HCT116 (cell line): Measurements from ENCODE around the gene TGFBR3. TPM values are rescaled to one million over a fixed set of nuclear protein-coding genes. Genes with fewer than 3 reads are reported as not detected.

Experiments used
- ATAC-seq: fragments of 200-7000 bp; cut with Tn5 transposase; 2 replicates; pipeline ENCODE4 v1.9.1; 2020; ENCODE audit warnings: mild to moderate bottlenecking, moderate library complexity
- BruUV-seq: library from RNA; stranded (reverse); fragments of 400-500 nt; replicated peaks from 2 replicates; lab custom pipeline; 2021; lab: Mats Ljungman, UMichigan
- CTCF ChIA-PET: fragments of 300-600 bp; sonication (Branson Sonifier 250); formaldehyde crosslinking; loops from one replicate; lab custom pipeline; 2021; ENCODE audit warnings: antibody characterized with exemption; lab: Charles Lee
- POLR2A ChIA-PET: fragments of 300-600, 350-600 bp; sonication (Branson Sonifier 250); formaldehyde crosslinking; loops from one replicate; lab custom pipeline; 2021; ENCODE audit warnings: antibody characterized with exemption; lab: Charles Lee
- RAD21 ChIA-PET, 2 experiments: fragments of 300-600 bp; sonication (Branson Sonifier 250); formaldehyde crosslinking; loops; one replicate each; lab custom pipeline; 2023; ENCODE audit warnings: low total read pairs in 2 of 2; ENCODE audit not compliant: uncharacterized antibody in 2 of 2, unreplicated experiment in 2 of 2, low non-redundant PET in 1 of 2; lab: Charles Lee
- DNase-seq: peaks from one replicate; pipeline ENCODE4 v3.0.0-alpha.2; 2010; ENCODE audit warnings: low read depth, low spot score
- H2AFZ ChIP-seq: fragments of 200-600 bp; shearing (Covaris generic), sonication (generic); 2 replicates; pipeline ENCODE4 v1.6.1; 2017; ENCODE audit warnings: low read depth, mixed run types, mixed read lengths, antibody characterized with exemption, low read length; ENCODE audit not compliant: poor library complexity, severe bottlenecking
- H3K27ac ChIP-seq: 2 replicates; pipeline ENCODE4 v1.5.1; 2012; ENCODE audit warnings: low read depth, low read length
- H3K27me3 ChIP-seq: fragments of 200-600 bp; sonication (generic); 2 replicates; pipeline ENCODE4 v1.6.1; 2016; ENCODE audit warnings: mixed run types, low read length, mixed read lengths; ENCODE audit not compliant: insufficient read depth
- H3K36me3 ChIP-seq, 2 experiments: fragments of 200-500 bp in 1 of 2; fragments of 200-600 bp in 1 of 2; sonication (Bioruptor generic) in 1 of 2; sonication (generic) in 1 of 2; 2 replicates each; pipeline versions ENCODE4 v1.5.1 to v1.6.1; 2014 to 2016; ENCODE audit warnings: low read length in 2 of 2, inconsistent platforms in 1 of 2, mixed read lengths in 1 of 2, mixed run types in 1 of 2; ENCODE audit not compliant: insufficient read depth in 2 of 2, control insufficient read depth in 1 of 2
- H3K4me1 ChIP-seq, 2 experiments: fragments of 200-600 bp in 1 of 2; sonication (generic) in 1 of 2; 2 replicates each; pipeline versions ENCODE4 v1.5.1 to v1.6.1; 2012 to 2017; ENCODE audit warnings: low read length in 2 of 2, inconsistent platforms in 1 of 2, mild to moderate bottlenecking in 1 of 2, mixed read lengths in 1 of 2, mixed run types in 1 of 2, moderate library complexity in 1 of 2; ENCODE audit not compliant: insufficient read depth in 2 of 2, control insufficient read depth in 1 of 2
- H3K4me2 ChIP-seq: fragments of 200-600 bp; sonication (generic); 2 replicates; pipeline ENCODE4 v1.6.1; 2017; ENCODE audit warnings: mixed run types, low read length, mixed read lengths
- H3K4me3 ChIP-seq, 2 experiments: fragments of 200-600 bp in 1 of 2; sonication (generic) in 1 of 2; replicated peaks in 1 of 2; 2 replicates each; pipeline ENCODE4 v1.5.1; 2011 to 2016; ENCODE audit warnings: low read length in 2 of 2, control low read depth in 1 of 2, low read depth in 1 of 2, mild to moderate bottlenecking in 1 of 2, mixed read lengths in 1 of 2, mixed run types in 1 of 2
- H3K79me2 ChIP-seq: fragments of 200-600 bp; sonication (generic); 2 replicates; pipeline ENCODE4 v1.6.1; 2017; ENCODE audit warnings: mild to moderate bottlenecking, mixed run types, low read length, moderate library complexity, mixed read lengths; ENCODE audit not compliant: insufficient read depth
- H3K9ac ChIP-seq: fragments of 200-600 bp; sonication (generic); 2 replicates; pipeline ENCODE4 v1.6.1; 2016; ENCODE audit warnings: low read length, mixed read lengths
- H3K9me2 ChIP-seq: fragments of 200-600 bp; sonication (generic), shearing (Covaris generic); 2 replicates; pipeline ENCODE4 v1.6.1; 2017; ENCODE audit warnings: mixed run types, mild to moderate bottlenecking, moderate library complexity; ENCODE audit not compliant: insufficient read depth
- H3K9me3 ChIP-seq, 2 experiments: fragments of 200-500 bp in 1 of 2; fragments of 200-600 bp in 1 of 2; sonication (Bioruptor generic) in 1 of 2; sonication (generic) in 1 of 2; 2 replicates each; pipeline ENCODE4 v1.6.1; 2014 to 2017; ENCODE audit warnings: low read length in 2 of 2, mixed read lengths in 2 of 2, inconsistent platforms in 1 of 2, low read depth in 1 of 2, mild to moderate bottlenecking in 1 of 2, mixed run types in 1 of 2, moderate library complexity in 1 of 2; ENCODE audit not compliant: control insufficient read depth in 1 of 2, insufficient read depth in 1 of 2
- H4K20me1 ChIP-seq: fragments of 200-600 bp; sonication (generic), shearing (Covaris generic); 2 replicates; pipeline ENCODE4 v1.6.1; 2017; ENCODE audit warnings: mixed run types, mild to moderate bottlenecking, moderate library complexity; ENCODE audit not compliant: insufficient read depth
- EGR1 ChIP-seq: IDR thresholded peaks from 2 replicates; pipeline ENCODE4 v1.6.1; 2012; ENCODE audit warnings: low read depth
- EZH2 ChIP-seq: fragments of 200-600 bp; sonication (generic); IDR thresholded peaks from 2 replicates; pipeline ENCODE4 v1.6.1; 2017; ENCODE audit warnings: antibody characterized with exemption, mixed run types
- EZH2phosphoT487 ChIP-seq: fragments of 200-600 bp; IDR thresholded peaks from 2 replicates; pipeline ENCODE4 v1.6.1; 2018; ENCODE audit warnings: antibody characterized with exemption, borderline replicate concordance
- SRF ChIP-seq: IDR thresholded peaks from 2 replicates; pipeline ENCODE4 v1.6.1; 2012; ENCODE audit warnings: low read depth
- TCF7L2 ChIP-seq: IDR thresholded peaks from 2 replicates; pipeline ENCODE4 v1.7.0; 2011; ENCODE audit warnings: borderline replicate concordance, inconsistent platforms; ENCODE audit not compliant: insufficient read depth, insufficient read length; ENCODE audit errors: extremely low read depth
- intact Hi-C: fragments of 100-400 bp; cut with micrococcal nuclease; formaldehyde crosslinking; loops from 2 replicates; pipeline ENCODE4 v1.10.0; 2022
- total RNA-seq: library from RNA; stranded (reverse); gene quantifications from one replicate; pipeline ENCODE4 v1.2.1, GENCODE V29; 2021; ENCODE audit not compliant: unreplicated experiment
- TF ChIP-seq, protein P1 (sequence below): IDR thresholded peaks from 2 replicates; pipeline ENCODE4 v1.6.1; 2012
- TF ChIP-seq, protein P2 (sequence below): IDR thresholded peaks from 2 replicates; pipeline ENCODE4 v1.6.1; 2012; ENCODE audit warnings: low read depth

Gene TGFBR3
- total RNA-seq, 1 experiment from 2014 or later, result 7.1 TPM

DNA sequence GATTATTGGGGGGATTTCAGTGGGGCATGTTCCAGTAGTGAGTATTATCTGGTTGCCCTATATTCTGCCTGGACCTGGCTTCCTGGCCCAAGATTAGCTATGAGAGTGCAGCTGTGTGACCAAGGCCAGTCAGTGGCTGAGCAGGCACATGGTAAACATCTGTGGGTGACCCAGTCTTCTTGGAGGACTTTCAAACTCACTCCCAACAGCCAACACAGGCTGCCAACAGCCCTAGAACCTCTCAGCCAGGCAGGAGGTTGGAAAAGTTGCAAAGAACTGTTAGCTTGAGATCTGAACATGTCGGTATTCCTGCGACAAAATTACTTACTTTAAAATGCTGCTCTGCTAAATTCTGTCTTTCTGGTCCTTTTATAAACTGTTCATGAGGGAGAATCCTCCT is 192.4 kb downstream of the TGFBR3 start:
- DNase-seq, result no peak
- no peak for TF ChIP-seq EZH2
- TF ChIP-seq EZH2phosphoT487, result no peak
- TF ChIP-seq, protein P1, sequence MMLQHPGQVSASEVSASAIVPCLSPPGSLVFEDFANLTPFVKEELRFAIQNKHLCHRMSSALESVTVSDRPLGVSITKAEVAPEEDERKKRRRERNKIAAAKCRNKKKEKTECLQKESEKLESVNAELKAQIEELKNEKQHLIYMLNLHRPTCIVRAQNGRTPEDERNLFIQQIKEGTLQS, result no peak
- no peak for TF ChIP-seq TCF7L2
- TF ChIP-seq, protein P2, sequence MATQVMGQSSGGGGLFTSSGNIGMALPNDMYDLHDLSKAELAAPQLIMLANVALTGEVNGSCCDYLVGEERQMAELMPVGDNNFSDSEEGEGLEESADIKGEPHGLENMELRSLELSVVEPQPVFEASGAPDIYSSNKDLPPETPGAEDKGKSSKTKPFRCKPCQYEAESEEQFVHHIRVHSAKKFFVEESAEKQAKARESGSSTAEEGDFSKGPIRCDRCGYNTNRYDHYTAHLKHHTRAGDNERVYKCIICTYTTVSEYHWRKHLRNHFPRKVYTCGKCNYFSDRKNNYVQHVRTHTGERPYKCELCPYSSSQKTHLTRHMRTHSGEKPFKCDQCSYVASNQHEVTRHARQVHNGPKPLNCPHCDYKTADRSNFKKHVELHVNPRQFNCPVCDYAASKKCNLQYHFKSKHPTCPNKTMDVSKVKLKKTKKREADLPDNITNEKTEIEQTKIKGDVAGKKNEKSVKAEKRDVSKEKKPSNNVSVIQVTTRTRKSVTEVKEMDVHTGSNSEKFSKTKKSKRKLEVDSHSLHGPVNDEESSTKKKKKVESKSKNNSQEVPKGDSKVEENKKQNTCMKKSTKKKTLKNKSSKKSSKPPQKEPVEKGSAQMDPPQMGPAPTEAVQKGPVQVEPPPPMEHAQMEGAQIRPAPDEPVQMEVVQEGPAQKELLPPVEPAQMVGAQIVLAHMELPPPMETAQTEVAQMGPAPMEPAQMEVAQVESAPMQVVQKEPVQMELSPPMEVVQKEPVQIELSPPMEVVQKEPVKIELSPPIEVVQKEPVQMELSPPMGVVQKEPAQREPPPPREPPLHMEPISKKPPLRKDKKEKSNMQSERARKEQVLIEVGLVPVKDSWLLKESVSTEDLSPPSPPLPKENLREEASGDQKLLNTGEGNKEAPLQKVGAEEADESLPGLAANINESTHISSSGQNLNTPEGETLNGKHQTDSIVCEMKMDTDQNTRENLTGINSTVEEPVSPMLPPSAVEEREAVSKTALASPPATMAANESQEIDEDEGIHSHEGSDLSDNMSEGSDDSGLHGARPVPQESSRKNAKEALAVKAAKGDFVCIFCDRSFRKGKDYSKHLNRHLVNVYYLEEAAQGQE, result no peak
- TF ChIP-seq EGR1, result no peak
- no peak for TF ChIP-seq SRF
- Histone ChIP-seq H3K9me2 (no peaks in the 10 kb centered on the region), H3K4me1 (no peaks in the 10 kb centered on the region), H2AFZ (no peak overlapping the region), H3K4me2 (no peak overlapping the region), H3K9ac (no peak overlapping the region), H3K36me3 (no peaks in the 10 kb centered on the region), H3K9me3 (no peaks in the 10 kb centered on the region), H4K20me1 (no peaks in the 10 kb centered on the region), H3K4me3 (no peak overlapping the region), H3K27ac (no peak overlapping the region), H3K79me2 (no peaks in the 10 kb centered on the region), H3K27me3 (no peaks in the 10 kb centered on the region)
- intact Hi-C loops, result no loop called here
- no peak for ATAC-seq
- BruUV-seq, result no TSS peak
- ChIA-PET POLR2A (no interaction called here), CTCF (no interaction called here), RAD21 (no interaction called here)
